A549 treated with Mapracorat at 1 μM for 4 hours (cell line): ENCODE results near the gene NXPH4. TPM values are rescaled to one million over a fixed set of nuclear protein-coding genes. Genes with fewer than 3 reads are reported as not detected.

Experiments
- total RNA-seq: library from RNA; stranded (reverse); fragments of 200-300 nt; extraction: Qiagen RNA extraction; gene quantifications from 5 replicates; pipeline ENCODE4 v1.2.3, GENCODE V29; 2022

NXPH4 gene
- total RNA-seq, result 4.1 to 5.6 TPM (median 5.3 TPM) in 5 replicates

DNA sequence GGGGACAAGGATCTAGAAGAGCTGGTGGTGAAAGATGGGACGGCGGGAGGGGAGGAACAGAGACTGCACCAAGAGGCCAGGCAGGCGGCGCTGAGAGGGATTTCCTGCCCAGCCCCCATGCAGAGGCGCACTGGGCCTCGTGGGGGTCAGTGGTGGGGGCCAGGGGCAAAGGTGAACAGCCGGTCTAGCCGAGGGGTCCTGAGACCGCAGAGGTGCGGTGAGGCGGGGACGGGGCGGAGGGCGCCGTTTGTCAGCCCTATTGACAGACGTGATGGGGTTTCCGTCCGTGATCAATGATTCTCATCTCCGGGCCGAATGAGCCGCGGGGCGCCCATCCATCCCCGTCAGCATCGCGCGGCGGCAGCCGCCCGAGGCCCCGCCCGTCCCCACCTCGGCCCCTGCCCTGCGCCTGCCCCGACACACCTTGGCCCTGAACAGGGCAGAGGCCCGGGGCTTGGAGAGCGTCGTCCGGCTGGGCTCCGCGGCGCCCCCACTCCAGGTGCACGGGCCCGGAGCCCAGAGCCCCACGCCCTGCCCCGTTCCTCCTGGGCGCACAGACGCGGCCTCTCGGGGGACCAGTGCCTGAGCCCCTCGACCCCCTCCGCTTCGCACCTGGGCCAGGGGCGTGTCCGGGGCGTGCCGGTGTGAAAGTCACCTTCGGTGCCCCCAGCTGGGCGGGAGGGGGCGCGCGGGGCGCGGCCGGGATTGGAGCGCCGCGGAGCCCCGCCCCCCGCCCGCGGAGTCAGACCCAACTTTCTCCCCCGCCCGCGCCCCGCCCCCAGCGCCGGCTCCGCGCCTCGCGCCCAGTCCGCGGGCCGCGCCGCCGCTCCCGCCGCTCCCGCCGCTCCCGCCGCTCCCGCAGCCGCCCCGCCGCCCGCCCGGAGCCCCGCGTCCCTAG lies at the start of gene NXPH4:
Gene NXPH4, plus strand, starts transcription at position 781 of the 898 bp plus-strand sequence. CDS start 176 bp downstream, outside the sequence.

DNA sequence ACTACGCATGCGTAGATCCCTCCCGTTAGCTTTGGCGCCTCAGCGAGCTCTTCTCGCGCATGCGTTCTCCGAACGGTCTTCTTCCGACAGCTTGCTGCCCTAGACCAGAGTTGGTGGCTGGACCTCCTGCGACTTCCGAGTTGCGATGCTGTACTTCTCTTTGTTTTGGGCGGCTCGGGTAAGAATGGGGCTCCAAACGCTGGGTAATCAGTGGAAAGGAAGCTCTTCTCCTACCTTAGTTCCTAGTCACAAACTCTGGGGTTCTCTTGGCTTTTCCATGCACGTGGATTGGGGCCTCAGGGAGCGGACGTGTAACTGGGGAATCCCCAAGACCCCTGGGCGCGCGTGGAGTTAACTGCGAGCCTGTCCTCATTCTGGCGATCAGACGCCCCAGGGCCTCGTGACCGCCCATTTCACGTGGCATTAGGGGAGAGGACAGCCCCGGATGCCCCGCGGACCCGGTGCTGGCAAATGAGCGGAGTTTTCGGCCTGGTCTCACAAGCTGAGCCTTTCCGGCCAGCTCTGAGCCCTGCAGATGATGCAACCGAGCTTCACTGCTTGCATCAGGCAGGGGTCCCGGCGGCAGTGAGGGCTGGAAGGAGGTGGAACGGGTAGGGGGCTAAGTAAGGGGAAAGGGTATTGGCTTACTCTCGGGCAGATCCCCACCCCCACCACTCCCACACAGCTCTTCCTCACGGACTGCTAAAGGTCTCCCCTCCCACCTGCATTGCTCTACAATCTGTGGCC lies 13.2 kb downstream of the NXPH4 start, which contains the start of gene SHMT2:
Gene SHMT2, plus strand, starts transcription at position 78 of the 747 bp plus-strand sequence. Its CDS starts 68 bp downstream, at position 146.

DNA sequence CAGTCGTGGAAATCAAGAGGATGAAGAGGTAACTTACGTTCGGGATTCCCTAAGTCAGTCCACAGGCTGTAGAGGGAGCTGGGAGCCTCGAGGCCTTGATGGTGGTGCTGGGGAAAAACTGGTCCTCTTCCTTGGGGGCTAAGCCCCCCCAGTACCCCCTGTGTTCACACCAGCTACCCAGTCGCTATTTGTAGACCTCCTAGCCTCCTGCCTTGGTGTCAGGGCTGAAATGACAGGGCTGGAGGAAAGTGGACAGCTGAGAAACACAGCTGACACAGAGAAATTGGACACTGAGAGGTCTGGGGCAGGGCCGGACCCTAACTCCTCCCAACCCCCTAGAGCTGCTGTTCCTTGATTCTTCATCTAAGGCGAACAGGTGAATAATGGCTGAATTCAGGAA lies 34.4 kb downstream of the NXPH4 start, which contains the start of gene STAC3:
Gene STAC3, minus strand, starts transcription at position 232 of the 400 bp plus-strand sequence. CDS start 1,551 bp downstream, outside the sequence.

Other genes starting within 250 kb of the NXPH4 start
- gene ZBTB39, start 210.2 kb upstream of the NXPH4 start, total RNA-seq, result 4.4 to 6.0 TPM (median 5.4 TPM) in 5 replicates
- gene TAC3, start 200.3 kb upstream of the NXPH4 start, total RNA-seq, result 0.30 TPM in 1 of 5 replicates, not detected in the others
- 0.07 to 0.52 TPM (median 0.26 TPM) in 5 replicates for gene MYO1A, start 166.7 kb upstream of the NXPH4 start, total RNA-seq
- 13.4 to 16.5 TPM (median 15.4 TPM) in 5 replicates for gene NEMP1, start 138.0 kb upstream of the NXPH4 start, total RNA-seq
- 13.4 to 19.9 TPM (median 19.0 TPM) in 5 replicates for gene NAB2, start 127.7 kb upstream of the NXPH4 start, total RNA-seq
- 40.7 to 52.1 TPM (median 49.8 TPM) in 5 replicates for gene STAT6, start 105.4 kb upstream of the NXPH4 start, total RNA-seq
- 14.7 to 19.0 TPM (median 15.1 TPM) in 5 replicates for gene LRP1, start 88.3 kb upstream of the NXPH4 start, total RNA-seq
- not detected in 5 replicates for gene LRP1-AS, start 69.2 kb upstream of the NXPH4 start, total RNA-seq
- 115 to 128 TPM (median 124 TPM) in 5 replicates for gene SHMT2, start 12.9 kb downstream of the NXPH4 start, total RNA-seq
- gene STAC3, start 34.4 kb downstream of the NXPH4 start, total RNA-seq, result 0.27 to 0.61 TPM (median 0.58 TPM) in 5 replicates
- 7.2 to 8.8 TPM (median 7.9 TPM) in 5 replicates for gene R3HDM2, start 214.2 kb downstream of the NXPH4 start, total RNA-seq
- not detected in 5 replicates for gene INHBC, start 218.0 kb downstream of the NXPH4 start, total RNA-seq
- 0.05 to 0.09 TPM in 2 of 5 replicates, not detected in the others for gene INHBE, start 238.5 kb downstream of the NXPH4 start, total RNA-seq
- 5.7 to 7.0 TPM (median 6.5 TPM) in 5 replicates for gene GLI1, start 243.0 kb downstream of the NXPH4 start, total RNA-seq